ENCODE measurements around the gene PAQR3.
"Not testable (repeated sequence)": the region's sequence is repeated elsewhere in the genome, so short reads cannot be mapped to it uniquely, and the experiment has no call there.

Gene PAQR3

DNA sequence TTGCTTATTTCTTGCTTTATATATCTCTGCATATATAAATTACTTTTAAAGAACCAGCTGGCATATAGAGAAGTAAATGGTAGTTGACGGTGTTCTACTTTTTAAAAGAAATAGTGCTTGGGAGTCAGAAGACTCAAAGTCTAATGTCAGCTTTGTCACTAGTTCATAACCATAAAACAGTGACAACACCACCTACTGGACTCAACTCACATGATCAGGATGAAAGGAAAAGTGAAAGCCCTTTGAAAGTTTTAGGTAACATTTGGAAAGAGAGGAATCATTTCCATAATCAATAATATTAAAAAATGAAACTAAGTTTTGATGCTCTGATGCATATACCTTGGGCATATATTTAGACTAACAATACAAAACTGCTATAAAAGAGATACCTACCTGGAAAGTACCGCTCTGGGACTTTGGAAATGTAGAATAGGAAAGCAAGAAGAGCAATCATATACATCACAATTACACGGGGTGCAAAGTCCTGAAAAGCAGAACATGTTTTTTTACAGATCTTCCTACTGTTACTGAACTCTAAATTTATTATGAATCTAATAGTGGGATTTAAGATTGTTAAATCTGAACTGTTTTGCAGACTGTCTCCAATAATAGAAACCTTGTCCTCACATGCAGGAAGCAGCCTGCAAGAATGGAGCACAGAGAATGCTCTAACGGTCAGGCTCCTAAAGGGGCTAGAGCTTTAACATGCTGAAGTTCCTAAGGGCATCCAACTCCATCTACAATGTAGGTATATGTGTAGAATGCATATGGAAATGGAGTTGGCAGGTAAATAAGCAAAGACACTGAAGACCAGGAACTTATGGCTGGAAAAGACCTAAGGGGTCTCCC, 15.6 kb downstream of the PAQR3 start:
- DNase-seq: no peak

DNA sequence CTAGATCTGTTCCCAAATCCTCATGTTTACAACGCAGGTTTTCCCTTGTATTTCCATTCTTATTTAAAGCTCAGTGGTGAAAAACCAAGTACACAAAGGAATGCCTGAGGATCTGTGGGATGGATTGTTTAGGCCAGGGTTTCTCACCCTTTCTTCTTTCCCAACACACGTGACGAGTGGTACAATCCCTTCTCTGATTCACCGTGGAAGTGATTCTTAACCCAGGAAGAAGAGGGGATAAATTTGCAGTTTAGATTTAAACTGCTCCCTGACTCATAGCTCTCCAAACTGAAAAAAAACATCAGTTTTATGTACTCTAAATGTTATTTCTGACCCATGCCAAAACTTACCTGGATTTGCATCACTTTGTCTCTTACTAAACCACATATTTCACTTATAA, 17.0 kb downstream of the PAQR3 start:
- no peak for DNase-seq

DNA sequence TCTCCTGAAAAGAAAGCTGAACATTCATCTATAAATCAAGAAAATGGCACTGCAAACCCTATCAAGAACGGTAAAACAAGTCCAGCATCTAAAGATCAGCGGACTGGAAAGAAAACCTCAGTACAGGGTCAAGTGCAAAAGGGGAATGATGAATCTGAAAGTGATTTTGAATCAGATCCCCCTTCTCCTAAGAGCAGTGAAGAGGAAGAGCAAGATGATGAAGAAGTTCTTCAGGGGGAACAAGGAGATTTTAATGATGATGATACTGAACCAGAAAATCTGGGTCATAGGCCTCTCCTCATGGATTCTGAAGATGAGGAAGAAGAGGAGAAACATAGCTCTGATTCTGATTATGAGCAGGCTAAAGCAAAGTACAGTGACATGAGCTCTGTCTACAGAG, 28.6 kb downstream of the PAQR3 start:
- DNase-seq: no peak

DNA sequence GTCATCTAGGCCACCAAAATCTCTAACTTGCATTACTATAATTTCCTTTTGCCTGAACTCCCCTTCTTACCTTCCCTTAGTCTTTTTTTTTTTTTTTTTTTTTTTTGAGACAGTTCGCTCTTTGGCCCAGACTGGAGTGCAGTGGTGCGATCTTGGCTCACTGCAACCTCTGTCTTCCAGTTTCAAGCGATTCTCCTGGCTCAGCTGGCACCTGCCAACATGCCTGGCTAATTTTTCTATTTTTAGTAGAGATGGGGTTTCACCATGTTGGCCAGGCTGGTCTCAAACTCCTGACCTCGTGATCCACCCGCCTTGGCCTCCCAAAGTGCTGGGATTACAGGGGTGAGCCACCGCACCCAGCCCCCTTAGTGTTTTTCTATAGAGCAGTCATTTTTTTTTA, 30.3 kb downstream of the PAQR3 start:
- not testable (repeated sequence) for DNase-seq

DNA sequence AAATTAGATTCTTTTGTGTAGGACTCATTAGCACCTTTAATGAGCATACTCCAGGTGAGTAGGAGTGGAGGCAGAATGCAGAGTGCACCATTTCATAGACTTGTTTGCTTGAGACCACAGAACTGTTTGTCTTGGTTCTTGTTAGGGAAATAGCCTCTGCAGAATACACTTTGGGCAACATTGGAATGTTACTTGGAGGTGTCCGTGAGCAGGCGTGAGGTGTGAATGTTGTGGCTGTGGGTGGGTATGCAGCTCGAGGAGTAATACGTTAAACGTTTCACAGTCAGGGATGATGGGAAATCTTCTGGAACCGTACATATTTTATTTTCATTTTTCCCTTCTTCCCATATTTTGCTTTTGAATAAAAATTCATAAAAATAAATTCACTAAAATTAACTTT, 31.6 kb downstream of the PAQR3 start:
- DNase-seq: no peak

DNA sequence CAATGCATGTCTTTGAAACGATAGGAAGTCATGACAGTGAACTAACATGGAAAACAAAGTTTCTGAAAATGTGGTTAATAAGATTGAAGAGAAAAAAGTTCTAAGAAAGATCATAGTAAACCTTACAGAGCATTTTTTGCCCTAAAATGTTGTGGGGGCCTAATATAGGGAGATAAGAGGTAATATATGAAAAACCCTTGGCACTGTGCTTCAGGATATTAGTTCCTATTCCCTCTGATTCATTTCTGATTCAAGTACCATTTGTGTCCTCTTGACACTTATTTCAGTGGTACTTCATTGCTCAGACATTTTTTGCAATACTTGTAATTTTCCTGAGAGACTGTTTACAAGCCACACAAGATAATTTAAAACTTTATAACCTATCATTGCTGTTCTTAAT, 35.1 kb downstream of the PAQR3 start:
- DNase-seq: no peak

DNA sequence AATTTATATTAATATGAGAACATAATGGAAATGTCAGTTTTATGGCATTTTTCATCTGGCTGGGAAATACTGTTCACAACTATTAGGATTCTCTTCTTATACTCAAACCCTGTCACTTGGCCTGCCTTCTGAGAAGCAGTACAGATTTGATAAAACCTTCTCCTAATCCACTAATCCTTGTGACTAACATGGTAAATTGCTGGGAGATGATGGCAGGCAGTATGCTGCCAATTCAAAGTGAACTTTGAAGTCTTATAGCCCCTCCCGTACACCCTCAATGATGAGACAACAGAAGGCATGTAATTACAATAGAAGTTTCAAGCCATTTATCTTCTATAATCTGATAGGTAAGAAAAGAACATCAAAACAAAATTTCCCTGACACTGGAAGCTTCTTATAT, 36.9 kb downstream of the PAQR3 start:
- no peak for DNase-seq

DNA sequence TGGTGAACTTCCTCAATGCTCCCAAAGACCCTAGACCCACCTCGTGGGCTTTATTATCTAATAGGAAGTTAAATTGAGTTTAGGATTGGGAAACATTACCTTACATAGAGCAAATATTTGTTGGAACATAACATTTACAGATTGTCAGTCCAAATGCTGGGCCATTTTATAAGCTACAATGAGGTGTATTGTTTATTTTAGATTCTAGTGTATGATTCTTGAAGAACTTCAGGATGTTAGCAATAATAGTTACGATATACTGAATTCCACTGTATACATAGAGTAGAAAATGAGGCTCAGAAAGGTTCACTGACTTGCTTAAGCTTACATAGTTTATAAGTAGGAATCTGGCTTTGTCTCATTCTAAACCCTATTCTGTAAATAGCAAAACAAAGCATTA, 37.4 kb downstream of the PAQR3 start:
- DNase-seq: no peak

DNA sequence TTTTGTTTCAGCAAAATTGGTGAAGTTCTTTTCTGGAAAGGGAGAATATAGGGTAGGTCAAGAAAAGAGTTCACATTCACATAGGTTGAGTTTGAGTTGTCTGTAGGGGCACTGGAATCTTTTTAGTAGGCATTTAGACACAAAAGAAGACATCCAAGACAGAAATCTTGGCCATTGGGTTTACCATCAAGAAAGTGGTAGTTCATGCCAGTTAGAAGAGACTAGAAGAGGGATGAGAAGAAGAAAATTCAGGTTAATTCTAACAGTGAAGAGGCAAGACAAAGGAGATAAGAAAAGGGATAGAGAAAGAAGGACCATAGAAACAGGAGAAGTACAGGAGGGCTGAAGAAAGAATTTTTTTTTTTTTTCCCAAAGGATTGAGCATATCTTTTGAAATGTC, 39.9 kb downstream of the PAQR3 start:
- no peak for DNase-seq

DNA sequence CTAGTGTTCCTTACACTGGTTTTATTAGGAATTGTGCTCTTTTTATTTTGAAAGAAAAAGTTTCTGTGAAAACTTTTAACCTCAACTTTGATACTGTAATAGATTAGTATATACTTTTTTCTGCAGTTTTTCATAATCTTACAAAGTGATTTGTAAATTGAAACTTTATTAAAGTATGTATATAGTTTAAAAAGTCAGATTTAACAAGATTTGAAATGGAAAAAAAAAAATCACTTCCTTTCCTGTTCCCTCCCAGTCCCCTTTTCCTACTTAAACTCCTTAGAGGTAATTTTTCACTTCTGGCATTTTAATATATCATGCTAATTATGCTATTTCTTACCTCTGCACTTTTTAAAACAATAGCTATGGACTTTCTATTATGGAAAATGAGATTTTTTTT, 49.3 kb downstream of the PAQR3 start:
- no peak for DNase-seq

DNA sequence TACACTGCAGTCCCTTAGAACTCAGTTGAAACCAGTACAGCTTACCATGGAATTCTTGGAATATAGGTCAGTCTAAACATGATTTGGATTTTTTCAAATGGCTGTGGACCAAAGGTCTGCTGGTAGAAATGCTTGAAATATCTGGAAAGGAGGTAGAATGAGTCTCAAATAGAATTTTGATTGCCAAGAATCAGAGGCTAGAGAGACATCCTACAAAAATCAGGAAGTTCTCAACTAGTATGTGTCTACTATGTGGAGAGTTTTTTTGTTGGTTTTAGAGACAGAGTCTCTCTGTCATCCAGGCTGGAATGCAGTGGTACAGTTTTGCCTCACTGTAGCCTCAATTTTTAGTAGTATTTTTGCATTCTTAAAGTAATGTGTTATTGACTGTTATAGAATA, 53.6 kb downstream of the PAQR3 start:
- DNase-seq: no peak

DNA sequence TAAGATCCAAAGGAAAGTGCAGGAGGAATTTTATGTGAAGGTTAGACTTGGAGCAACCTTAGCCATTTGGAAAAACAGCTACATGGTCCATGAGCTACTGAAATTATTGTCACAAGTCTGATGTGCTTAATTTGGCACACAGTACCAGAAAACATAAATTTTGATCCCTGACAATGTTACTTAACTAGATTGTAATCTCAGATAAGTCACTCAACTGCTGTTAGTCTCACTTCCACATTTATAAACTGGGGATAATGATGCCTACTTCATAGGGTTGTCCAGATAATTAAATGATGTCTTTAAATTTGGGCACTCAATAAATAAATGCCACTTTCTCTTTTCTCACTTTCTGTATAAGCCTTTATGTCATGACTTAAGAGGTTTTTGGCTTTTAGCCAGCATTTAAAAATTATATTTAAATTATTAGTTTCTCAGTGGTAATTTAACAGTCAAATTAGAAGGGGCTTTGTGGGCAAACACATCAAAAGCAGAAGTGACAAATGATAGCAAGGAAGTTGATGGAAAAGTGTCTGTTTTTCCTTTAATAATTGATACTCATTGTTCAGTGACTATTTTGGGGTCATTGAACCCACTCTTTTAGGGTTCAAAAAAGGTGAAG, 58.3 kb downstream of the PAQR3 start:
- no peak for DNase-seq

DNA sequence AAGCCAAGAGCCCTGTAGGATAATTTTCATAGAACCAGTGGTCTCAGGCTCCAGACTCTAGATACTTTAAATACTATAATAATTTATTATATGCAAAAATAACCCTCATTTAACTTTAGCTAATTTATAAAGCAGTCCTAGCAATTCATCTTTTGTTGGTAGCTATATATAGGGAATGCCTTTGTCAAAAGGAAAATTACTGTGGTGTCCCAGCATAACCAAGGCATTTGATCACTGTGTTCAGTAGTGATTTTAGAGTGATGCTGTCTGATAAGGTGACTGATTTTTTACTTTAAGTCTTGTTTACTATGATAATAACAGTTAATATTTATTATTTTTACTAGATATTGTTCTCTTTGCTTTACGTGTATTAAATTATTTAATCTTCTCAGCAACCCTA, 61.2 kb downstream of the PAQR3 start:
- no peak for DNase-seq

DNA sequence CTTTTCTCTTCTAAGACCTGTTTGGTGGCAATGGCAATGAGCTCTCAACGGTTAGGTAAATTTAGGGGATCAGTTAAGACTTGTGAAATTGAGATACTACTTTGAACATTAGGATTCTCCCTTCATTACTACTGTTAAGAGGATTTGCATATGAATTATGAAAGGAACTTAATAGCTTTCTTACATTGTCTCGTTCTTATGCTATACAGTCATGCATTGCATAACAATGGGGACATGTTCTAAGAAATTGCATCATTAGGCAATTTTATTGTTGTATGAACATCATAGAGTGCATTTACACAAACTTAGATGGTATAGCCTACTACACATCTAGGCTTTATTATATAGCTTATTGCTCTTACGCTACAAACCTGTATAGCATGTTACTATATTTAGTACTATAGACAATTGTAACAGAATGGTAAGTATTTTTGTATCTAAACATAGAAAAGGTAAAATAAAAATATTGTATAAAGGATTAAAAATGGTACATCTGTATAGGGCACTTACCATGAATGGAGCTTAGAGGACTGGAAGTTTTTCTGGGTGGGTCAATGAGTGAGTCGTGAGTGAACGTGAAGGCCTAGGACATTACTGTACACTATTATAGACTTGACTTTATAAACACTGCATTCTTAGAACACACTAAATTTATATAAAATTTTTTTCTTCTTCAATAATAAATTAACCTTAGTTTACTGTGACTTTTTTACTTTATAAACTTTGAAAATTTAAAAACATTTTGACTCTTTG, 62.5 kb downstream of the PAQR3 start:
- DNase-seq: no peak

DNA sequence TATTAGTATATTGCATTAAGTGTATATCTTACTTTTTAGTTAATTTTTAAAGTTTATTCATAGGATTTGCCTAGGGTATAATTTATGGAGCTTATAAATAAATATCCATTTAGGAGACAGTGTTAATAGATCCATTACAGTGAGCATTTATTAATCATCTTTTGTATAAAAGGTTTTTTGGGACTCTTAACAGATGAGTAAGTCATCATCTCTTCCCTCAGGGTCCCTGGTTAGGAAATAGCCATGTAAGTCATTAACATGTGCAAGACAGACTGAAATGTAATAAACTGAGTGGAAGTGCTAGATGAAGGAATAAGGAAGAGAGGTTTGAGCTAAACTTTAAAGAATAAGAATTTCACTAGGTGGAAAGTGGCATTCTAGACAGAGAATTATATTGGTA, 69.2 kb downstream of the PAQR3 start:
- DNase-seq: no peak

DNA sequence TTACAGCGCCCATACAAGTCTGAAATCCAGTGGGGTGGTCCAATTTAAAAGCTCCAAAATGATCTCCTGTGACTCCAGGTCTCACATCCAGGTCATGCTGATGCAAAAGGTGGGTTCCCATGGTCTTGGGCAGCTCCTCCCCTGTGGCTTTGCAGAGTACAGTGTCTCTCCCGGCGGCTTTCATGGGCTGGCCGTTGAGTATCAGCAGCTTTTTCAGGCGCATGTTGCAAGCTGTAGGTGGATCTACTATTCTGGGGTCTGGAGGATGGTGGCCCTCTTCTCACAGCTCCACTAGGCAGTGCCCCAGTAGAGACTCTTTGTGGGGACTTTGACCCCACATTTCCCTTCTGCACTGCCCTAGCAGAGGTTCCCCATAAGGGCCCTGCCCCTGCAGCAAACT, 70.5 kb downstream of the PAQR3 start:
- DNase-seq: not testable (repeated sequence)

DNA sequence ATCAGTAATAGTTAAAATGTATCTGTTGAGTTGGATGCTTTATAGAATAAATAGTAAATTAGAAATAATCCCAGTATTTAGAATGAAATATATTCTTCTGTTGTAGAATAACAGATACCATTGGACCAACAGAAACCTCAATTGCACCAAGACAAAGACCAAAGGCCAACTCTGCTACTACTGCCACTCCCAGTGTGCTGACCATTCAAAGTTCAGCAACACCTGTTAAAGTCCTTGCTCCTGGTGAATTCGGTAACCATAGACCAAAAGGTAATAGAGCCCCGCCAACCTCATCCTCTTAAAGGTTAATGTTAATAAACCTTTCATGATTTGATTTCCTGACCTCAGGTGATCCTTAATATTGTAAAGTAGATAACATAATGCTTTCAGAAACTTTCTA, 73.8 kb downstream of the PAQR3 start:
- no peak for DNase-seq

DNA sequence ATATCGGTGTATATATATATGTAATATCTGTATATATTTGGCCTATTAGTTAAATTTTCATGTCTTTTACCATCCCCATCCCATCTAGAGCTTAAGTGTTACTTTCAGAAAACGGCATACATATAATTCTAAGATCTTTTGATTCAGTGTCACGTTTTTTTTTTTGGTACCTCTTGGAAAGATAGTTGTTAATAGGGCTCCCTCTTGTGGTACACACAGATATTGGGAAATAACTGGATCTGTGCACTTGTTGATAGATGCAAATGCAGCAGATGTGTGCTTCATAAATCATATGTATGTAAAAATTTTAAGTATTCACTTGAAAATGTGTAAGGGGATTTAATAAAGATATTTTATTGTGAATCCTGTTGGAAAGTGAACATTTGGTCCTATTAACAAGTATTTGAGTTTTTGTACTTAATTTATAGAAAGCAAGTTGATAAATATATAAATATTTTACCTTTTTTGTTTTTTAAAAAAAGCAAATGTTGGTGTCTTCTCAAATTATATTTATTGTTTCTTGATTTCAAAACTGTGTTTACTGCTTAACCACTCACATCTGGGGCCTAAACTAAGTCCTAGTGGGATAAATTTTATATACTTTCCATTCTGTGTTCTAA, 74.7 kb downstream of the PAQR3 start:
- DNase-seq: peak; percentile 89

DNA sequence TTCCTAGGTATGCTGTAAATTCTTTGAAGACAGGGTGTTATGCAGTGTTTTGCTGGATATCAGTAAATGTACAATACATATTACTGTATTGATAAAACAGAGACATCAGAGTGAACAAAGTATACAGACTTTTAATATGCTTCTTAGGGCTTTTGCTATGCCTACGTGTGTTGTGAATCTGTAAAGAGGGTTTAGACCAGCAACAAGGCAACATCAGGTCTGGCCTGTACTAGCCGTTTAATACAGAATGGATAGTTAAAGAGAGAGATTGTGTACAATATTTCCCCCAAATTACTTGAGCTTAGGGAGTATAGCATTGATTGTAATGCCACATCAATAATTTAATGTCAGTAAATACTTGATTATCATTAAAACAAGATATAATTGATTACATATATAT, 75.2 kb downstream of the PAQR3 start:
- DNase-seq: no peak

DNA sequence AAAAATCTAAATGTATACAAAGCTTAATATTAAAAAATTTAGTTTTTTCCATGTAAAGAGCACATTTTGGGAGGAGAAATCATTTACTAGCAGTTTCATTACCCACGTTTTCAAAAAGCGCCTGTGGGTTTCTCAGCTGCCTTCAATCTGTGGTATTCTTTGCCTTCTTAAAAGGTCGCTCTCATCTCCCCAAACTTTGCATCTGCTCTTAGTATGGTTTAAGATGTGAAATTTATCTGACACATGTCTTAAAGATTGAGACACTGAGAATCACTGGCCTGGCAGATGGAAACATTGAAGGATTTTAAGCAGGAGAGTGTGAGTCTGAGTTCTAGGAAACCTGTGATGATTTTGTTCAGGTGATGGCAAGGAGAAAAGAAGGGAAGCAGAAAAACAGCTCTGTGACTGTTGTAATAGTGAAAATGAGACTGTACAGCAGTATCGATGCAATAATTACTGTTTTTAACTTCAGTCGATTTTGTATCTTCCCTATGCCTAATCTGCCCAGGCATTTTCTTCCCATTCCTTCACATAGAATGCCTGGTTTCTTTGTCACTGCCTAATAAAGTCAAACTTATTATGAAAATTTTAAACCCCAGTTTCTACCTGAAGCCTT, 75.9 kb downstream of the PAQR3 start:
- DNase-seq: no peak

DNA sequence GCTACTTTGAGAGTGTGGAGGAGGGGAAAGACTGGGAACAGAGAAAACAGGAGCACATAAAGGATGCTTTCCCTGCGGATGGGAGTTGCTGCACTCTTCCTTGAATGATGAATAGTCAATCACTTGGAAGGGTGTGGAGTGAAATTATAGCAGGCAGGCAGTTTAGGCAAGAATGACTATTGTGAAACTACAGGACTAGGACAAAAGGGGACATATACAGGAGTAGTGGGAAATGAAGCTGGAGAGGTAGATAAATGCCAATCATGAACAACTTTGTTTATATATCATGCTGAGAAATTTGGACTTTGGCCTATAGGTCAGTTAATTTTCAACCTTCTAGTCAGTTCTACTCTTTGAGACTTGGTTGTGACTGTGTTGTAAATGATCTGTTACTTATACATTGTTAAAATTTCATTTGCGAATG, 76.9 kb downstream of the PAQR3 start:
- no peak for DNase-seq
